T-helper 9 cell (primary cell): Measurements from ENCODE around the gene USP35.
"Not testable (repeated sequence)": the region's sequence is repeated elsewhere in the genome, so short reads cannot be mapped to it uniquely, and the experiment has no call there.

Experiments
- DNase-seq: peaks from one replicate; pipeline ENCODE4 v3.0.0-alpha.2; 2020

Gene USP35

GRCh38 chr11:78218707-78219492 lies 30.2 kb downstream of the USP35 start:
- DNase-seq = no peak

- DNase-seq = no peak
These were observed 30.9 kb downstream of the USP35 start for GRCh38 chr11:78219493-78220217.

GRCh38 chr11:78220218-78221157 lies 31.8 kb downstream of the USP35 start:
- DNase-seq = no peak

DNA sequence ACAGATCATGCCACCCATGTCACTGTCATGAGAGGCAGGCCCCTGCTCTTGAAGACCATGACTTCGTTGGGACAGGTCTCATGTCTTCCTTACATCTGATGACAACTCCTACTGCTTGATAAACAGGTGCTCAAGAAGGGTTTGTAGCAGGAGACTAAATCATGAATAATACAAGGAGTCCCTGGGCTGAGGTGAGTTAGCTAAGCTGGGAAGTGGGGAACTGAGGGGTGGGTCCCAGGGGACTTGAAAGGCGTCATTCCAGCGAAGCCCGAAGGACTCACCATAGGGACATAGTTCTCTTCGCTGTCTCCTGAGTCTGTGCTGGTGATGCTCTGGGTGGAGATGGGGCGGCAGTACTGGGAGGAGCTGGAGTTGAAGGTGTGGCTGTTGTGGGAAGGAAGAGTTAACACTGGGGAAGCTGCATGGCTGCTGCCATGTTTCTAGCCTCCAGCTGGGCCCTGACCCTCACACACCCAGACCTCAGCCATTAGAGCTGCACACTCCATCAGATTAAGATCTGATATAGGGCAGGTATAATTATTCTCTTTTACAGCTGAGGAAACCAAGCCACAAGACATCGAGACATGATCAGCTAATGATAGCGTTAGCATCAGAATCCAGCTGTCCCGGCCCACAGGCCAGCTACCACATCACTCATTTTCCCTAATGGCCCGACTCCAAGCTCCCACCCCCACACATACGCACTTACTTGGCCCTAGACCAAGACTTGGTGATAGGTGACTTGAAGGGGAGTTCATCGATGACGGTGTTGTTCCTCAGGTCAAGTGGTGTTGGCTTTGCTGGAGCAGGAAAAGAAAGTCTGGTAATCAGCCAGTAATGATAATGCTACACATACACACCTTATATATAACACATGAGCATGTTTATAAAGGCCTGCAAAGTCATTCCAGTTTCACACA lies 32.9 kb downstream of the USP35 start:
- DNase-seq = no peak

DNA sequence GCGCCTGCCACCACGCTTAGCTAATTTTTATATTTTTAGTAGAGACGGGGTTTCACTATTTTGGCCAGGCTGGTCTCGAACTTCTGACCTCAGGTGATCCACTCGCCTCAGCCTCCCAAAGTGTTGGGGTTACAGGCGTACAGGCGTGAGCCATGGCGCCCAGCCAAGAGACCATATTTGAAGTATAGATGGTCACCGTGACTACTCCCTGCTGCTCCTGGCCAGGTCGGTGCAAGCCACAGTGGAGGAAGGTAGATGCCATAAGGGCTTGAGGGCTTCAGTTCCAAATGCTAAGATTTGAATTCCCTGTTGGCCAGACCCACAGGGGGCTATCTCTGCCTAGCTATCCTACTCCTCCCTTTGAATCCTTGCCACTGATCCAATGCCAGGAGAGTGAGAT lies 34.0 kb downstream of the USP35 start:
- not testable (repeated sequence) for DNase-seq

- DNase-seq = no peak
These were observed 34.7 kb downstream of the USP35 start for GRCh38 chr11:78223320-78223954.

DNA sequence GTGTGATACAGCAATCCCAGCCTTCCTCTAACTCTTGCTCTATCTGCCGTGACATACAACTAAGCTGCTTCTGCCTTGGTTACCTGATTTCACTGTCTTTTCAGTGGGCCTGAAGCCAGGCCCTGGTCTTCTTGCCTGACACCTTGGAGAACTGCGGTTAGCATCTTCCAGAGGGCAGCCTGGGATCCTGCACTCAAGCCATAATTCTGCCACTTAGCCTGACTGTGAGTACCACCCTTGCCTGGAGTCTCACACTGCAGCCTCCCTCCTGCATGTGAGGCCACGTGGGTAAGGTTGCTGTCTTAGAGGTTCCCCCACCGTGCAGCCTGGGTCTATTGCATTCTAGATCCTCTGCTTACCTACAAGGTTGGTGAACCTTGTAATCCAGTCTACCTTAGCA lies 35.8 kb downstream of the USP35 start:
- no peak for DNase-seq

GRCh38 chr11:78224906-78225420 lies 36.2 kb downstream of the USP35 start:
- DNase-seq = no peak

GRCh38 chr11:78226684-78227680 lies 38.3 kb downstream of the USP35 start:
- no peak for DNase-seq

DNA sequence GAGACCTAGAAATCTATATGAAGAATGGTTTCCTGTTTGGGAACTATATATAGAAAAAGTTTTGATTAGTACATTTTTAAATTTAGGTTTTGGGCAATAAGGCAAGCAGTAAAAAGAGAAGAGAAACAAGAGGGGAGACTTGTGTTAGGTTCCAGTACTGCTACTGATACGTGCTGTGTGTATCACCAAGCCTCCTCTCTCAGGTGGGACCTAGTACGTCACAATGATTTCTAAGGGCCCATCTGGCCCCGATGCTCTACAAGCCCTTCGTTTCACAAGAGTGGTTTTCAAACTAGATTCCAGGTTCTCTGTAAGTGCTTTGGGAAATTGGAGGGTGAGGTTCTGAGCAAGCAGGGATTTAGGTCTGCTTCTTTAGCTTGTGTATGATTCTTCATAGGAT lies 39.2 kb downstream of the USP35 start:
- DNase-seq = no peak

DNA sequence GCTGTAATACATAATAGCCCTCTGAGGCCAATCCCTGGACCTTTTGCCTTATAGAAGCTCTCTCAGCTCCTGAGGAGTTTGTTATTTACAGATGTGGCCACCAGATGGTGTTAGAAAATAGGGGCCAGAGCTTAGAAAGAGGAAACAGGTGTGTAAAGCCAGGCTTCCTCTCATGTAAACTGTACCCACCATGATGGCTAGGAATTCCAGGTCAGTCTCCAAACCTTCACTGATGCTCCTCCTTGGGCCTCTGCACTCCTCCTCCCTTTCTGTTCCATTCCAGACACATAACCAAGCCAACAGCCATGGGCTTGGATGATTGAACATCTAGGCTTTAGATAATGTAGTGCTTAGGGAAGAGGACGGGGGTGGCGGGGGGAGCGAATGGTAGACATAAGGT lies 39.7 kb downstream of the USP35 start:
- no peak for DNase-seq

- no peak for DNase-seq
These were observed 40.4 kb downstream of the USP35 start for GRCh38 chr11:78229106-78229505.

DNA sequence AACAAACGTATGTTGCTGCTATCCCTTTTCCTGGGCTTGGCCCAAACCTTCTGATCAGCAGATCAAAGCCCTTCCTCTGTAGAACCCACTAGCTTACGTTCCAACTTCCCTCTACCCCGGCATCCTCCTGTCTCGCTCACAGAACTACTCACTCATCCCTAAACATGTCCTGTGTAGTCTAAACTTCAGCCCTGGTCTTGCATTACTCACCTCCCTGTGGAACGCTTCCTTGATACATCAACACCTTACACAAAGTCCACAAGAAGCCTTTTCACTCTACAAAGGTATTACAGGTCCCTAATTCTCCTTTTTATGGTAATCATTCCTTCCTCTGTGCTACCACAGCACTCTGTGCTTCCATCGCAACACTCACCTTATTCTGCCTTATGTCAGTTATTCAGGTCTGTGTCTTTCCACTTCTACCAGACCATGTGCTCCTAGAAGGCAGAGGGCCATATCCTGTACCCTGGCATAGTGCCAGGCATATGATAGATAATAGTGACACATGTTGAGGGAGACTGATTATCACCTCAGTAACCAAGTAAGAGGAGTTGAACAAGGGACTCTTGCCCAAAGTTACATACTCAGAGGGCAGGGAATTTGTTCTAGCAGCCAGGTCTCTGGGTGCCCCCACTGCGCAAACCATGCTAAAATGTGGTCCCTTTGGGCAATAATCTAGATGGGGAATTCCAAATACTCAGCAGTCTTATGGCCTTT lies 41.6 kb downstream of the USP35 start:
- DNase-seq = no peak

- no peak for DNase-seq
These were observed 43.3 kb downstream of the USP35 start for GRCh38 chr11:78231962-78232501.

DNA sequence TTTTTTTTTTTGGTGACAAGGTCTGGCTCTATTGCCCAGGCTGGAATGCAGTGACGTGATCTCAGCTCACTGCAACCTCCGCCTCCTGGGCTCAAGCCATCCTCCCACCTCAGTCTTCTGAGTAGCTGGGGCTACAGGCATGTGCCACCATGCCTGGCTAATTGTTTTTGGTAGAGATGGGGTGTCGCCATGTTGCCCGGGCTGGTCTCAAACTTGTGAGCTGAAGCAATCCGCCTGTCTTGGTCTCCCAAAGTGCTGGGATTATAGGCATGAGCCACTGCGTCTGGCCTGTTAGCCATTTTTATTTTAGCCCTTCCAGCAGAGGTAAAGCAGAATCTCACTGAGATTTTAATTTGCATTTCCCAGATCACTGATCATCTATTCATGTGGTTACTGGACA lies 44.3 kb downstream of the USP35 start:
- not testable (repeated sequence) for DNase-seq

DNA sequence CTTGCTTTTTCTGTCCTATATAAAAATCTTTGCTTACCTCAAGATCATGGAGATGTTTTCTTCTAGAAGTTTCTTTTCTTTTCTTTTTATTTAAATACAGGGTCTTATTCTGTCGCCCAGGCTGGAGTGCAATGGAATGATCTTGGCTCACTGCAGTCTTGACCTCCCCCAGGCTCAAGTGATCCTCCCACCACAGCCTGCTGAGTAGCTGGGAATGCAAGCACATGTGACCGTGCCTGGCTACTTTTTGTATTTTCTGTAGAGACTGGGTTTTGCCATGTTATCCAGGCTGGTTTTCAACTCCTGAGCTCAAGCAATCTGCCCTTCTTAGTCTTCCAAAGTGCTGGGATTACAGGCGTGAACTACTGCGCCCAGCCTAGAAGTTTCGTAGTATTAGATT lies 45.3 kb downstream of the USP35 start:
- no peak for DNase-seq

- DNase-seq = no peak
These were observed 48.8 kb downstream of the USP35 start for GRCh38 chr11:78237293-78238046.

DNA sequence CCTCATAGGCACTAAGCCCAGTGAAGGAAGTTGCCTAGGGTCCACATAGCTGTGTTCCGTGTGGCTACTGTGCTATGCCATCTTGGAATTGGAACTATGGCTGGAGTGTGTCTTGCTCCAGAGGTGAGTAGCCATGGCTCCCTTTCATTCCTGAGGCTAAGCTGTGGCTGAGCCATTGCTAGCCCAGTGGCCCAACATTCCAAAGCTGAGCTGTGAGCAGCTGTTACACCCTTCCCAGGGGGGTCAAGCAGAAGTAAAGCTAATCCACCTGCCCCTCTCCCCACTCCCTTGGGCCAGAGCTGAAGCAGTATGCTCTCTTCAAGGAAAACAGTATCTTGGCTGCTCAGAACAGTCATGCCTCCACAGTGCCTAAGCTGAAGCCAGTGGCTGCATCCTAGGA lies 51.1 kb downstream of the USP35 start:
- no peak for DNase-seq
